HG03066 (cell line): ENCODE data around the gene CPHXL2.
A peak's percentile ranks its signal among the peaks of the same experiment; 100 is the strongest.

Source experiments
- ATAC-seq: cut with Tn5 transposase; IDR thresholded peaks from one replicate; pipeline ENCODE4 v1.9.1; 2021; ENCODE audit warnings: low read depth; ENCODE audit not compliant: unreplicated experiment

CPHXL2 gene

DNA sequence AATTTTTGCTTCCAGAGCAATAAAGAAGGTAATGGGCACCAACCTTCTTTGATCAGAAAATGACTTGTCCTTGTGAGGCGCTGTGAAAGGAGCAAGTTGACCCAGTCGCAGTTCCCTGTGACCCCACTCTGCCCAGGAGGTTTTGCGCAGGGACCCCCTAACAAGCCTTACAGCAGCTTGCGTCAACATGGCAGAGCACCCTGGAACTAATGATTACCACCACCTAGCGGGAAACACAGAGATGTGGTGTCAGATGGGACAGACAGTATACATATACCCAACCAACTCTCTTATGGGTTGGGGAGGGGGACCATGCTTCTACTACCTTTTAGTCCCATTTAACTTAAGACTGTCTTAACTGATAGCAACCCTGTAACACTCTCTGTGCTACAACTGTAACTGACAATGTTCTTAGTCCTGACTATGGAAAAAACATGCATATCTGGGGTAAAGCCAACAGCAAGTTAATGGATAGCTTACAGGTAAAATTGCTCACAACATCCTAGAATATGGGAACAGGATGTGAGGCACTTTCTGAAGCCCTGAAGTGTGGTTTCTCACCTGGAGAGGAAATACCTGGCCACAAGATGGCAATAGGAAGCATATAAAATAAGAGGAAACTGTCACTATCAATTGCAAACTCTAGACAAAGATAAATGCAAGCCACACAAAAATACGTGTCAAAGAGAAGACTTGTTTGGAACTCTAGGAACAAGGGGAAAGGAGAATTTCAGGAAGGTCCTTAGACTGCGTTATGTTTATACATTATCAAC, 32.4 kb downstream of the CPHXL2 start:
- no peak for ATAC-seq

DNA sequence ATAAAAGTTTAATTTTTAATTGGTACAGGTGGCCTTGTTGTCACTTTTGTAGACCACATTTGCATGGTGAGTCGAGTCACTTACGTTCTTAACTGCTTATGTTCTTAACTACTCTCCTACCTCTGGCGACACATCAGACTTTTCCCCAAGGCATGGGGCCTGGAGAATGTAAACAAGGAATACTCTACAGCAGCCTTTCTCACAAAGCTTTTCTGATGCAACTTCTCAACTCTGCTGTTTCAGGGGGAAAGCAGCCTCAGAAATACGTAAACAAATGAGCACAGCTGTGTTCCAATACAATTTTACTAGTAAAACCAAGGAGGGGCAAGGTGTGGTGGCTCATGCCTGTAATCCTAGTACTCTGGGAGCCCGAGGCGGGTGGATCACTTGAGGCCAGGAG, 36.2 kb downstream of the CPHXL2 start:
- no peak for ATAC-seq

DNA sequence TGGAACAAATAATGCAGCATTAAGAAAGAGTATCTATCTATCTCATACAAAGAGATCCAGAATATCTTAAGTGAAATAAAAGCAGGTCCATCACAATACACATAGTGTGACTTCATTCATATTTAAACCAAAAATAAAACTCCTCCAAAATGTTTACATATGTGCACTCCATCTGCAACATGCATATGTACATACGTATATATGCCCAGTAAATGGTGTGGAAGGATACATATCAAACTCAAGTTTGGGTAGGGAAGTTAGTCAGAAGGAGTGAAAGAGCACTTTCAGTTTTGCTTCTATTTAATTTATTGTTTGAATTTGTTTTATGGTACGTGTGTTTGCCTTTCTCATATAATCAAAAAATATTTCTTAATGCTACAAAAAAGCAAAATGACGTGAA, 41.8 kb downstream of the CPHXL2 start:
- no peak for ATAC-seq

DNA sequence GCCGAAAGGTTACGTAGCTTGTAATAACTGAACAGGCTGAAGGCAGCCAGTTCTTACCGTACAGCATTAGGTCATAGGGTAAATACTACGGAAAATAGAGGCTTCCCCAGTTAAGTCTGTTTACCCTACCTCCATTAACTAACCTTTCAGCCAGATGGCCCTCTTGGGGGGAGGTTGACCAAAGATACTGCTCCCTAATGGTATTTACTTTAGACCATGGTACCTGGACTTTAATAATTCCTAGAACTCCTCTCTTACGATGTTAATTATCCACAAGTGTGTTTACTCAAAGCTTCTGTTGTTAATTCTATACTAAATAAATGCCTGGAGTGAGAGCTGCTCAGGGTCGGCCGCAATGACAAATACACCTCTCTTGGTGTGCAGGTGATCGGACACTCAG, 44.0 kb downstream of the CPHXL2 start:
- ATAC-seq = no peak

DNA sequence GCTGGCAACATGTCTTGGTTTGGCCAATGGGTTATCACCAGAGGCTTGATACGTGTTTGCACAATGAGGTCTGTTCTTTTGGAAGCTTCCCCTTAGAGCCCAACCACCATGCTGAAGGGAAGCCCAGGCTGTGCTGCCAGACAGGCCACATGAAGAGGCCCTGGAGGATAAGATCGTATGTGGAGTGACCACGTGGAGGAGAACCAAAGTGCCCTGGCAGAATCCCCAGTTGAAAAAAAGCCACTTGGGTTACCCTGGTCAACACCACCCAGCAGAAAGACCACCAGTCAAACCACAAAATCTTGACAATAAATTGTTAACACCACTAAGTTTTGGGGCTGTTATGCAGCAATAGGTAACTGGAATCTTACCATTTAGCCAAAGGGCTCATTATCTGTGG, 46.8 kb downstream of the CPHXL2 start:
- no peak for ATAC-seq

DNA sequence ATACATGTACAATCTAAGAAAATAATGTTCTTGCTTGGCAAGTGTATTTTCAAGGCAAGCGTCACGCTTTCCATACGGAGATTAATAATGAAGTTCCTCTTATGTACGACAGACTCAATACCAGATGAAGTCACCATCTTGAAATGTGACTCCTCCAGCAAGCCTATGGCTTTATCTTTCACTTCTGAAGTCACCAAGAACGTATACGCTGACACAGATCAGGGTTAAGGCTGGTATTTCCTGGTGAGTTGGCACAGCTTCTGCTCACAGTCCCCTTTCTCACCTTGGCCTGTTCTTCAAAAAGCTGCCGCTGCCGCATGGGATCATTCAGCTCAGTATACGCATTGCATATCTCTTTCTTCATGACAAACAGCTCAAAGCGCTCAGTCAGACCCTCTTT, 47.7 kb downstream of the CPHXL2 start:
- no peak for ATAC-seq

DNA sequence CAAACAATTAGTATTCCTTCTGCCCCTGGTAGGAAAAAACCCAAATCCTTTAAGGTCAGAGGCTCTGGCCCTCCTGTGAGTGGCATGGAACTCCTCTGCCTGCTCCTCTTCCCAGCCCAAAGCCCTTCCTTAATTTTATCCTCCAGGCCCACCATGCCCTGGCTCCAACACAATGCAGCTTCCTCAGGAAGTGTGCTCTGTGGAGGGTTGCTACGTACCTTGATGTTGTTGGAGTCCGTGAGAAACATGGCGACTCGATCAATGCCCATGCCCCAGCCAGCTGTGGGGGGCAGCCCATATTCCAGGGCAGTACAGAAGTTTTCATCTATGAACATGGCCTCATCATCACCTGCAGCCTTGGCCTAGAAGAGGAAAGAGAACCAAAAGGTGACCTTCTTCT, 48.5 kb downstream of the CPHXL2 start:
- ATAC-seq = no peak

DNA sequence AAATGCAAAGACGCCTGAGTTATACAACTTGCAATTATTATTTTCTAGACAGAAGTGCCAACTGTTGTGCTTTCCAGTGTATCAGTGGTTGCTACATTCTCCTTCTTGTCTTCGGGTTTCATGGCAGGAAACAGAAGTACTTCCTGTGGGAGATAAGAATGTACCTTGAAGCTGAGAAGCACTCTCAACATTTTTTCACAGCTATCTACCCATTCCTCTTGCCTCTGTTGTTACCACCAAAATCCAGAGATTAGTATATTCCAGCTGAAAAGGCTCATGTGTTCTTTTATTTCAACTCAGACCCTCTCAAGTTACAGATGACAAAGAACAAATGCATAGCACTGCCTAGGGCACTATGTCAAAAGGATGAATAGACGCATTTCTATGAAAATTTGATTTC, 49.0 kb downstream of the CPHXL2 start:
- ATAC-seq = no peak

DNA sequence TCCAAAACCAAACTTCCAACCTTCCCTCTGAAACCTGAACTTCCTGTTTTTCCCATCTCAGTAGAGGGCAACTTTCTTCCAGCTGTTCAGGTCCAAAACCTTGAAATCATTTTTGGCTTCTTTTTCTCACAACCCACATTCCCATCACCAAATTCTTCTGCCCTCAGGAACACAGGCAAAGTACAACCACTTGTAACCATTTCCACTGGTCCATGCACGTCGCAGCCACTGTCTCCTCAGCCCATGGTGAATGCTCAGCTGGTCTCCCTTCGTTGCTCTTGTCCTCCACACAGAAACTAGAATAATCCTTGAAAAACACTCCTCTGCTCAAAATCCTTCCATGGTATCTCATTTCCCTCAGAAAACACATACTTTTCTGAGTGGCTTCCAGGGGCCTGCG, 50.0 kb downstream of the CPHXL2 start:
- no peak for ATAC-seq

DNA sequence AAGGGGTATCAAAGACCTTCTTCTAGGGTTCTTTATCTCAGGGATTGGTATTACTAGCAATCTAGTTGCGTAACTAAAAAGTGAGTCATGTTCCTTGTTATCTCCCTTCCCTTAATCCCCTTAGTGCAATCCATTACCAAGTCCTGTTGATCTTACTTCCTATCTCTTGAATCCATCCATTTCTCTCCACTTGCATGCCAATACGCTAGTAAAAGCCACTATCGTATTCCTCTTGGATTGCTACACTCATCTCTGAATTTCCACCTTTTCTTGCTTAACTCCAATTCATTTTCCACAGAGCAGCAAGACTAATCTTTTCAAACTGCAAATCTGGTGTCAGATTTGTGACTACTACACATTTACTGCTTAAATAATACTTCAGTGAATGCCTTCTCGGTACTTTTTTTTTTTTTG, 51.9 kb downstream of the CPHXL2 start:
- ATAC-seq = no peak

DNA sequence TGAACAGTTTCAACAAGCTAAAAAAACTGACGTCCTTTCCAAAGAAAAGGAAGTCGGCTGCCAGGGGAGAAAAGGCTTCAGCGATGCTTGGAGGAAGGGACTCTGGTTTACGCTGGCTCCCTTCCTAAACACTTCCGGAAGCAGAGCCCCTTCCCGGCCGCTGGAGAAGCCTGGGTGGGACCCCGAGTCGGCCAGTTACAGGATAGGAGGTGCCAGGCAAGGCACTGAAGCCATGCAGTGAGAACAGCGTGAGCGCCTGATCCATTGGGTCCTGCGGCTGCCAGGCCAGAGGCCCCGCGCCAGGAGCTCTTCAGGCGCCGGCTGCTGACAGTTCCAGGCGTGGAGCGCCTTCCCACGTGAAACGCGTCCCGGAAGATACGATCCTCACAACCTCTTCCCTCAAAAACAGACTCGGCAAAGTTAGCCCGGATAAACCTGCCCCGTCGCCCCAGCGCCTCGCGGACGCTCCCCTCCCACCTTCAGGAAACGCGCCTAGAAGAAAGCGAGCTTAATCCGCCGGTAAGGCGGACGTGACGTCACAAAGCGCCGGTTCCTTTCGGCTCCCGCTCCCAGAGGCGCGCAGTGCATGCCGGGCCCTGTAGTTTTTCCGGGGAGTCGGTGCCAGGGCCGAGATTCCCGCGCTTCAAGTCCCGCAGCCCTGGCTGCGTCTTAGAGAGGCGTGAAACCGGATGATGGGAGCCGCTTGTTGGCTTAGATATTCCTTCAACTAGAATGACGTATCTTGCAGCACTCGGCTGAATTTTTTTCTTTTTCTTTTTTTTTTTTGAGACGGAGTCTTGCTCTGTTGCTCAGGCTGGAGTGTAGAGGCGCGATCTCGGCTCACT, 53.8 kb downstream of the CPHXL2 start, which contains the start of gene ADAT1:
ADAT1 (minus strand) TSS at position 521 of the 845 bp plus-strand sequence. CDS start 2,482 bp downstream, outside the sequence.
- ATAC-seq = peak; percentile 97

DNA sequence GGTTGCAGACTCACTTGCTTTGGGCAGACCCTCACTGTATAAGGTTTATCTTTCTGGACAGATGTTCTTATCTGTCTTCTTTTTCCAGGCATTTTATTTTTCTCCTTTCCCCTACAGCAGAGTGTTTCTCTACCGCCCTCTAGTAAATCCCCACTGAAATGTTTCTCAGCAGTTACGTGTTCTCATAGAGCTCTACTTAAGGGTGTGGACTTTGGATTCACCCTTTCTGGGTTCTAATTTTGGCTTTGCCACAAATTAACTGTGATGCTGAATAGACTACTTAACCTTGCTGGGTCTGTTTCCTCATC, 55.7 kb downstream of the CPHXL2 start:
- no peak for ATAC-seq

DNA sequence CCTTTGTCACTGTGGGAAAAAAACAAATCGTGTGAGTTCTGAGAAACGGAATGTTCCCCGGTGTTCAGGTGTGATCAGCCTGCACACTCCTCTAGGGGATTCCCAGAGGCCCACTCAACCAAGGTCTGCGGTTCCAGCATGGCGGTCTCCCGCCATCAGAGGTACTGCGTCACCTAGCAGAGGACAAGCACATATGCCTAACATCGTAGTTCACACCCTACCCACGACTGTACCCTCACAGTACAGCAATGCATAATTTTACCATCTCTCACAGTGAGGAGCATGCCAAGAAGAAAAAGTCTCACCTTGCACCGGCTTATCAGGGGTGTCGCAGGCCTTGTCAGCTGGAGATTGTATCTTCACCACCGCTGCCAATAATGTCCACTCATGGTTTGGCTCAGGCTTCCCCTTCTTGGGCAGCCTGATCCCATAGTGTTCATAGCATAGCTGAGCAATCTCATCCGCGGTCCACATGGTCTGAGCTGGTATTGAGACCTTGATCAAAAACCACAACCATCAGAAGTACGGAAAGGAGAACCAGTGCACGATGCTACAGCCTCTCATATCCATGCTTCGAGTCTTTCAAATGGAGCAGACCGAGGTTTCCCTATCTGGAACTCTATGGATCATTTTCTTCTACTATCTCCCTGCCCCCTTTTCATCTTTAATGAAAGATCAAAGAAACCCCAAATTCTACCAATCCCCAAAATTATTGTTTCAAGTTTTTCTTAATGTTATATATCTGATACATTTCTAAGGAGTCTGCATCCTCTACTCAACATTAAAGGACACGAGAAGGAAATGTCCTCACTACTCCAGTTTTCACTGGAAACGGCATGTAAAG, 56.3 kb downstream of the CPHXL2 start:
- ATAC-seq = no peak

DNA sequence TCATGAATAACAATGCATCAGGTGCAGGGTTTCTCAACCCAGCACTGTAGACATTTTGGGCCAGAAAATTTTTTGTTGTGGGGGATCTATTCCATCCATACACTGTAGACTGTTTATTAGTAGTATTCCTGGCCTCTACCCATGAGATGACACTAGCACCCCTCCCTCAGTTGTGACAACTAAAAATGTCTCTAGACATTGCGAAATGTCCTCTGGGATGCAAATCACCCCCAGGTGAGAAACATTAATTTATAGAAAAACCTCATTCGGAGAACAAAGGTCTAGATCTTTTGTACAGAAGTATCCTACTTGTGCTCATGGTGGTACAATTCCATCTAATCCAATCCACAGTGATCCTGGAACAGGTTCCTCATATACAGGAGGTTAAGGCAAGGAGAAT, 58.0 kb downstream of the CPHXL2 start:
- ATAC-seq = no peak

DNA sequence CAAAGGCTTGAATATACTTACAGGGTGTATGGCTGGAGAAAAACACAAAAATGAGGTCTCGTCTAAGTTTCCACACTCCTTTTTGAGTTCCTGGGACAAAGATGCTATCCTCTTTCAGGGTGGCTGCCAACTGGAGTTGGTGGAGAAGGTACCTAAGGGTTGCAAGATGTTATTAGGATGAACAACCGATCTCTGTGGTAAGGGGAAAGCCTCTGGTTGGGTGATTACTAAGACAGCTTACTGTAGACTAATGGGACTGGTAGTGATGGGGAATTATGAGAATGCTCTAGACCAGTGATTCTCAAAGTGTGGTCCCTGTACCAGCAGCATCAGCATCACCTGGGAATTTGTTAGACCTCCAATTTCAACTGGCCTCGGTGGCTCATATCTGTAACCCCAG, 59.7 kb downstream of the CPHXL2 start:
- no peak for ATAC-seq

DNA sequence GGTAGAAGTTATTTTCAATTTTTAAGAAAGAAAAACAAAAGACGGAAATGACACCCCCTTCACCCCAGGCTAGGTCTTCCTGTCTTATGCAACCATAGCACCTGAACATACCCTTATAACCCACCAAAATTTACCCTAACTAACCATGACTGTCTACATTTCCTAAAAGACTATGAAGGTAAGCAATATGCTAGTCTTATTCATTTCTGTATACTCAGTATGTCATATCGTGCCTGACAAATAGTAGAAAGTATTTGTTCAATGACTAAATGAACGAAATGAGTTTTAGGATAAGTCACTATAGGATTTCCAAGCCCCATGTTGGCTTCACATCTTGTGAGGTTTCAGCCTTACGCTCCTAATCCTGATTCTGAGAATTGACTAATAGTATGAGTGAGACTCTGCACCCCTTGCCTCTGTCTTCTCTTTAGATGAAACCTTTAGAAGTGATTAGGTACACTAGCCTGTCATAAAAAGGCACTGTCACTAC, 60.2 kb downstream of the CPHXL2 start:
- no peak for ATAC-seq

DNA sequence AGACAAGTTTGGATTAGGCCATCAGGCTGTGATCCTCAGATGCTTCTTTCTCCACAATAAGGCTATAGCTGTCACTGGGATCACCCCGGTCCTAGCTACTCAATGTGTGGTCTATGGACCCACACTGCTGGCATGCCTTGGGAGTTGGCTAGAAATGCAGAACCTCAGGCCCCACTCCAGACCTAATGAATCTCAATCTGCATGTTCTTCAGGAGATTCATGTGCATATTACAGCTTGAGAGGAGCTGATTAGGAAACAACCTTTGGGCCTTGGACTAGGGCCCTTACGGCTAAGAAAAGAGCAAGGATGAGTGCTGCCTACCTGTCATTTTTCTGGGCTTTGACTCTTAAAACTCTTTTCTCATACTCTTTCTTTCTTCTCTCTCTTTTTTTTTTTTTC, 61.2 kb downstream of the CPHXL2 start:
- no peak for ATAC-seq

DNA sequence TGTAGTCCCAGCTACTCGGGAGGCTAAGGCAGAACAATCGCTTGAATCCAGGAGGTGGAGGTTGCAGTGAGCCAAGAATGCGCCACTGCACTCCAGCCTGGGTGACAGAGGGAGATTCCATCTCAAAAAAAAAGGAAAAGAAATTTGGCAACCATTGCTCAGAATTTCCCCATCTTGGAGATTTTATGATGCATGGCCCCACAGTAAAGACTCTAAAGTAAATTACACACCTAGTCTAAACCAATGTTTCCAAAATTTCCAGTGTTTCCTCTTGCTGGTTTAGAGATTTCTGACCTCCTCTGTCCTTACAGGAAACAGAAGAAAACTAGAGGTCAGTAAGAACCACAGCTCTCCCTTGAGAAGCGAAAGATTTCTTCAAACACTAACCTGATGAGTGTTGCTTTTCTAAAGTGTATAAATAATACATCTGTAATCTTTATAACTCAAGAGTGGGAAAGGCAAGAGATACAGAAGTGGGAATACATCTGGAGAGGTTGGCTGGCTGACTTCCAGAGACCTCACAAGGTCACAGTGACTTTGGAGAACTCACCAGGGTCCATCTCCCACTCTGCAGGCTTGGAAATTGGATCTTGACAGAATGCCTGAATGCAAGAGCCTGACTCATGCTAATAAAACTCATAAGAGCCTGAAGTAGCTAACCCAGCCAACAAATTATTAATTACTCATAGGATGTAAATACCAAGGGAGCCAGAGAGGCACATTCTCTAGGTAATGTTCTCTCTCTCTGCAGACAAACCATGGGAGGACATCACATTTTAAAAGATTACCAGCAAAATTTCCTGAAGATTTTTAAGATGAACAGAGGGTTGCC, 62.5 kb downstream of the CPHXL2 start:
- ATAC-seq = no peak
